GM04504 (cell line): ENCODE results near the gene GTF2IRD1.
"Not testable (repeated sequence)": the region's sequence is repeated elsewhere in the genome, so short reads cannot be mapped to it uniquely, and the experiment has no call there.

Source experiments
- DNase-seq: peaks from one replicate; pipeline ENCODE4 v3.0.0-alpha.2; 2012; ENCODE audit warnings: low read depth

GTF2IRD1 gene

GRCh38 chr7:74430961-74431466 is 22.7 kb upstream of the GTF2IRD1 start:
- no peak for DNase-seq

GRCh38 chr7:74437291-74437571 is 16.5 kb upstream of the GTF2IRD1 start:
- DNase-seq, result not testable (repeated sequence)

GRCh38 chr7:74438327-74438726 is 15.4 kb upstream of the GTF2IRD1 start:
- no peak for DNase-seq

- no peak for DNase-seq
Measured at GRCh38 chr7:74439541-74439940, 14.2 kb upstream of the GTF2IRD1 start.

GRCh38 chr7:74440143-74440542 is 13.6 kb upstream of the GTF2IRD1 start:
- DNase-seq, result not testable (repeated sequence)

- DNase-seq, result no peak
Measured at GRCh38 chr7:74441801-74442200, 11.9 kb upstream of the GTF2IRD1 start.

GRCh38 chr7:74443543-74444247 is 10.0 kb upstream of the GTF2IRD1 start:
- DNase-seq, result no peak

- no peak for DNase-seq
Measured at GRCh38 chr7:74449144-74449543, 4.6 kb upstream of the GTF2IRD1 start.

GRCh38 chr7:74449809-74450397 is 3.8 kb upstream of the GTF2IRD1 start:
- DNase-seq, result no peak

- no peak for DNase-seq
Measured at GRCh38 chr7:74452748-74453321, 871 bp upstream of the GTF2IRD1 start.

GRCh38 chr7:74454021-74454924 is 567 bp downstream of the GTF2IRD1 start:
- DNase-seq, result no peak

- no peak for DNase-seq
Measured at GRCh38 chr7:74454925-74455288, 1.2 kb downstream of the GTF2IRD1 start.

GRCh38 chr7:74455291-74455804 is 1.6 kb downstream of the GTF2IRD1 start:
- DNase-seq, result no peak

GRCh38 chr7:74455928-74456327 is 2.2 kb downstream of the GTF2IRD1 start:
- DNase-seq, result no peak

- no peak for DNase-seq
Measured at GRCh38 chr7:74457007-74457406, 3.3 kb downstream of the GTF2IRD1 start.

GRCh38 chr7:74461970-74462706 is 8.4 kb downstream of the GTF2IRD1 start:
- no peak for DNase-seq

GRCh38 chr7:74462707-74463100 is 9.0 kb downstream of the GTF2IRD1 start:
- DNase-seq, result no peak

GRCh38 chr7:74464931-74465886 is 11.5 kb downstream of the GTF2IRD1 start:
- no peak for DNase-seq

- DNase-seq, result no peak
Measured at GRCh38 chr7:74466196-74466813, 12.6 kb downstream of the GTF2IRD1 start.

- DNase-seq, result no peak
Measured at GRCh38 chr7:74467876-74468275, 14.2 kb downstream of the GTF2IRD1 start.
